ENCODE results near the gene CES2.
"Not testable (repeated sequence)": the region's sequence is repeated elsewhere in the genome, so short reads cannot be mapped to it uniquely, and the experiment has no call there.

The CES2 gene

DNA sequence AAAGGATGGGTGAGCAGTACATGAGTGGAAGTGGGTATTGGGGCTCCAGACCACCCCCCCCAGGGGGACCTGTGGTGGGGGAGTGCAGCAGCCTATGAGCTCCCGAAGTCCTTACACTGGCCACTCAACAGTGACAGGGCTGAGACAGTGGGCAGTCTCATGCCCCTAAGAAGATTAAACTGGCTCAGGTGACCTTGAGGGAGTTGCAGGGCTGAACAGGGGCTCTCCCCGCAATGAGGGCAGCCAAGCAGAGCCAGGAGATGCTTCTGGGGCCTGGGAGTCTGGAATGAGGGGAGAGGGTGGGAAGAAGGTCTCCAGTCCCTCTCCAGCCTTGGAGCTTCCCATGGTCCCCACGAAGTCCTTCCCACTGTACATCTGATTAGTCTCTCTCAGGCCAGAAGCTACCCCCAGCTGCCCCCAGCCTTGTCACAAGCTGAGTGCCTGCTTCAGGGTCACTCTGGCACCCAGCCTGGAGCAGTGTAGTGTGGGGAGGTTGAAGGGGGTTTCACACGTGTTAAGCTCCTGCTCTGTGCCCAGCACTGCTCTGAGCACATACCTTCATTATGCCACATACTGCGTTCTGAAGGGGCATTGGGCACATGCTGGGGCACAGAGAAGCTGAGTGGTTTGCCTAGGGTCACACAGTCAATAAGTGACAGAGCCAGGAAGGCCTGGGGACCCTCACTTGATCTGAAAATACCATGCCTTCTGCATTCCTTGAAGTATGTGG lies 15.6 kb upstream of the CES2 start:
- DNase-seq (ENCODE audit: low spot score), result no peak

DNA sequence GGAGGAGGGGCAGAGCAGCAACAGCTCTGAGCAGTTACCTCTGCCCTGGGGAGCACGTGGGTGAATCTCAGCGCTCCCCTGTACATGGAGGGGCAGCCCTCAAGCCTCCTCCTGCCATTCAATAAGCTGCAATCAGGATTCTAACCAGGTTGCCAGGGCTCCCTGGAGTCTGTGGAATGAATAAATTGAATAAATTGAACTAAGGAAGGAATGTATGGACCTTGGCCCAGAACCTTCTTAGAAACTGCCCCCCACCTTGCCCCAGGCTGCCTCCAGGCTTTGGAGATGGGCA lies 15.1 kb upstream of the CES2 start:
- no peak for DNase-seq (ENCODE audit: low spot score)

DNA sequence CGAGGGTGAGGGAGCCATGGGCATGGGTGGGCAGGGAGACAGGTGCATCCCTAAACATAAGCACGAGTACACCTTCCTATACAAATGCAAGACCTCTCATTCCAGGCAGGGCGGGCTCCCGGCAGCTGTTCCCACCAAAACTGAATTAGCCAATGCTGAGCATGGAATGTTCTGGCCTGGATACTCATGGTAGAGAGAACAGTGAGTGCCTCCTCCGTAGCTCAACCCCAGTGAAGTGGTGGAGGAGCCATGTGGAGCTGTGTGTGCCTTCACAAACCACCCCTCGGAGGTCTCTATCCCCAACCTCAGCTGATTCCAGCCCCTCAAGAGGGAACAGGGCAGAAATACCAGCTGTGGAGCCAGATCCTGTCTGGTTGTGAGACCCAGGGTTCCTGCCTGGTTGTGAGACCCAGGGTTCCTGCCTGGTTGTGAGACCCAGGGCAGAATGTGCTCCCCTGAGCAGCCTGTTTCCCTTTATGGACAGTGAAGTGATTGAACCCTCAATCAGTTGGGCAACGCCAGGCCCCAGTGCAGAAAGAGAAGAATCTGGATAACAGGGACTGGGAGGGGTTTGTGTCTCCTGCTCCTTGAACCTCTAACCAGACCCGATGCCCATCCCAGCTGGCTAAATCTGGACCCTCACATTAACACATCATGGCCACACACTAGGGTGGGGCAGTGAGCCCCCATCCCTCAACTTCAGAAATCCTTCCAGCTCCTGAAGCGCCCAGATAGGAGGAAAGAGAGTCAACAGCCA lies 14.2 kb upstream of the CES2 start:
- DNase-seq (ENCODE audit: low spot score), result no peak

DNA sequence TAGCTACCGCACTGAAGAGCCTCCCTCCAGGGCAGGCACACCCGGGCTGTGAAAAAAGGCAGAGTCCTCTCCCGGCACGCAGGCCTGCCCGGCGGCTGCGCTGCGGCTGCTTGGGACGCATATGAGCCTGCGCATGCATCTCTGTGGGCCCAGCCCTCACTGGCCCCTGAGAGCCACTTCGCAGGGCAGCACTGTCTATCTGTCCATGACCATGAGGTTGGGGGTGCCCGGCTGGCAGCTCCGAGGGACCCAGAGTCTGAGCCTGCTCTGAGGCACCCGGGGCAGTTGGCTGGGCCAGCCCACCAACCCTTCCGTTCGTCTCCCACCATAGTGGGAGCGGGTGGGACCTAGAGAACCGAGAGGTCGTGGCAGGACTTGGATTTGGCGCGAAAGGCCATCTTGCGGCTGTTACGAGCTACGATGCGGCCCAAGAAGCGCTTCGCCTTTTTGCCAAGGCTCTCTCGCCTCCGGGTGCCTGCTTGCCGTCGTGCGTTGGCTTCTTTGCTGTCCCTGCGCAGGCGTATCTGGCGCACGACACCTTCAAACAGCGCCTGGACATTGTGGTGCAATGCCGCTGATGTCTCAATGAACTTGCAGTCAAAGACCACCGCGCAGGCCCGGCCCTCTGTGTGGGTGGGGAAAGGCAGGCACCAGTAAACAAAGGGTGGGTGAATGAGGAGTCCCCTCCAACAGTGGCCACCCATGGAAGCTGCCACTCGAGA lies 13.4 kb upstream of the CES2 start:
- DNase-seq (ENCODE audit: low spot score), result no peak

DNA sequence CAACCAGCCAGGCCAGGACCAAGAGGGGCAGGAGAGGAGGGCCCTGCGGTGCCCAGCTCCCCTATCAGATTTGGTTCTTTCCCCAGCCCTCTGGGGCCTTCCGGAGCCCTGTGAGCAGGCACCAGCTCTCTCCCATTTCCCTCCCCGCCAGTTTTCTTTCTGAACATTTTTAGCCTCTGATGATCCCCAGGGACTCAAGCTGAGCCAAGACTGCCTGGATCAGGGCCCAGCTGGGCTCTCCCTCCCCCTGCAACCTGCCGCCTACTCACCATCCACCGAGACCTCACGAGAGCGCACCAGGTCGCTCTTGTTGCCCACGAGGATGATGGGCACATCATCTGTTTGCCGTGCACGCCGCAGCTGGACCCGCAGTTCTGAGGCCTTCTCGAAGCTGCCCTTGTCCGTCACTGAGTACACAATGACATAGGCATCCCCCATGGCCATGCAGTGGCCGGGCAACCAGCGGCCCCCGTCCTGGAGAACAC lies 12.0 kb upstream of the CES2 start:
- peak; percentile 40 for DNase-seq (ENCODE audit: low spot score)

DNA sequence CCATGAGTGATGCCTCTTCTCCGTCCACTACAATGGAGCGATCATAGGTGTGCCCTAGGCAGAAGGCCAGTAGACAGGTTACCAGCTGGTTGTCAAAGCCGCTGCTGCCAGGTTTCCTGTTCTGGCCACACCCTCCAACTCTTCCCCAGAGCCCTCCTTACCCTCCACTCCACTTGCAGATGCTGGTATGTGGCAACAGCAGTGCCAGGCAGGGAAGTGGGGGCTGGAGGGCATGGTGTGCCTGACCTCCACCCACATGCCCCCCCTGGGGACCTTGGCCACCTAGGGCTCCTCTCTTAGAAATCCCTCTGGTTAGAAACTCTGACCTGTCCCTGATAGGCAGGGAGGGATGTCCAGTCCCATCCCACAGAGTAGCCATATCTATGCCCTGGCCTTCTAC lies 11.4 kb upstream of the CES2 start:
- no peak for DNase-seq (ENCODE audit: low spot score)

DNA sequence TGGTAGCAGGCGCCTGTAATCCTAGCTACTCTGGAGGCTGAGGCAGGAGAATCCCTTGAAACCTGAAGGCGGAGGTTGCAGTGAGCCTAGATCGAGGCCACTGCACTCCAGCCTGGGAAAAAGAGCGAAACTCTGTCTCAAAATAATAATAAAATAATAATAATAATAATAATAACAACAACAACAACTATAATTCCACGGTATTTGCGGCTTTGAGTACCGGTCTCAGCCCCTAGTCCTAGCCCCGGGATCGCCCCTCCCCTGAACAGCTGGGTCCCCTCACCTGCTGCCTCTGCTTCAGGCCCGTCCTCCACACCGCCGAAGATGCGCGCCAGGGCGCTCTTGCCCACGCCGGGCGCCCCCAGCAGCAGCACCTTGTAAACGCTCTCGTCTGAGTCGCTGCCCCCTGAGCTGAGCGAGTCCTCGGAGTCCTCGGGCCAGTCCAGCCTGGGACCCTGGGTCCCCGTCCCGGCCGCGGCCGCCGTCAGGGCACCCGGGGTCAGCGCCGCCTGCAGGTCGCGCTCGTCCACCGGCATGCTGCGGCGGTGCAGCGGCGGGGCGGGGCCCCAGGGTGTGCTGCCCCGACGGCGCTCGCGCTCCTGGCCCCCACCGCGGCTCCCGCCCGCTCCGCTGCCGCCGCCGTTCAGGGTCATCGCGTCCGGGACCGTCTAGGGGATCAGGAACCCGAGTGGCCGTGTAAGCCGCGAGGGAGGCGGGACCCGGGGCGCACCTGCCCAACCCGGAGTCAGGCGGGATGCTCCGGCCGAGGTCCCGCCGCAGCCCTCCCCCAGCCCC lies 10.6 kb upstream of the CES2 start:
- DNase-seq (ENCODE audit: low spot score), result no peak

DNA sequence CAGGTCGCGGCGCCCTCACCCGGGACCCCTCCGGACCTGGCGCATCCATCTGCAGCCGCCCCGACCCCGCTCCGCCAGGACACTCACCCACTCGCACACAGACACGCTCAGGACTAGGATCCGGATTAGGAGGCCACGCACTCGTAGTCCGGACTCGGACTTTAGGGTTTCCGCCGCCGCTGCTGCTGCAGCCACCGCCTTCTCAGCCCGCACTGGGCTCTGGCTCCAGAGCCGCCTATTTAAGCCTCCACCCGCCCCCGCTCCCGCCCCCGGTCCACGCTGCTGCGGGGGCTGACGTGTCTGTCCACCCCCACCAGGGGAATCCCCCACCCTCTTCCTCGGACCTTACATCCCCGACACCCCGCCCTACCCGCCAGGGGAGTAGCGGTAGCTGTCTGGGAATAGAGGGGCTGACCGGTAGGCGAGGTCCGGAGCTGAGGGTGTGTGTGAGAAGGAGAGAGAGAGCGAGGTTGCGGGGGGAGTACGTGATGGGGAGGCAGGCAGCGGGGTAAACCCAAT lies 9.9 kb upstream of the CES2 start, which contains the start of gene RRAD:
RRAD (minus strand) TSS at position 214 of the 519 bp plus-strand sequence. CDS start 356 bp downstream, outside the sequence.
- DNase-seq (ENCODE audit: low spot score), result no peak

DNA sequence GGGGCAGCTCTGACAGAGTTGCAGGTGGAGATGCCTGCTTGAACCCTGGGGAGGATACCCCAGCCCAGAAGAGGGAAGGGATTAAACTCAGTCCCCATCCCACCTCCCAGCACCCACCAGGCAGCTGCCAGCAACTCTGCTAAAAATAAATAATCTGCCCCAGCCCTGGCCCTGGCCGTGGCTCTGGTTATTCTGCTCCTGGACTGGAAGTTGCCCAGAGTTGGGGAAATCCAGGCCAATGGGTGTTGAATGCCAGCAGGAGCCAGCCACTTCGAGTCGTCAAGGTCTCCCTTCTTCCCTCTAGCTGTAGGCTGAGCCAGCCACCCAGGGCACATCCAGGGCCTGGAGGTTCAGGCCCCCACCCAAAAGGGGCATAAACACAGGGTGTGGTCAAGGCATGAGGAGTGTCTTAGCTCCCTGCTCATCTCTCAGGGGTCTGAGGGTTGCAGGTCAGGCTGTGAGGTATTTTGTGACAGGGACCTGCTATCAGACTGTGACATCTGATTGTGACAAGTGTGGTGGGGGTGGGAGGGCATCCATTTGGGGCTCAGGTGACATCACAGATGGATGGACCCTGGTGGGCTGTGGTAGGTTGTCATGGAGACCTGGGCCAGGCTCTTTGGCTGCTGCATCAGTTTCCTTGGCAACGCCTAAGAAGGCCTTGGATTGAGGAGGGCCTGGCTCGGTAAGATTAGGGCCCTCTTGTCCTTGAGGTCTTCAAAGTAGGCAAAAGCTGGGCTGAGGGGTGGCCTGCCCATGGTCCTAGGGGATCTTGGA lies 9.0 kb upstream of the CES2 start:
- no peak for DNase-seq (ENCODE audit: low spot score)

DNA sequence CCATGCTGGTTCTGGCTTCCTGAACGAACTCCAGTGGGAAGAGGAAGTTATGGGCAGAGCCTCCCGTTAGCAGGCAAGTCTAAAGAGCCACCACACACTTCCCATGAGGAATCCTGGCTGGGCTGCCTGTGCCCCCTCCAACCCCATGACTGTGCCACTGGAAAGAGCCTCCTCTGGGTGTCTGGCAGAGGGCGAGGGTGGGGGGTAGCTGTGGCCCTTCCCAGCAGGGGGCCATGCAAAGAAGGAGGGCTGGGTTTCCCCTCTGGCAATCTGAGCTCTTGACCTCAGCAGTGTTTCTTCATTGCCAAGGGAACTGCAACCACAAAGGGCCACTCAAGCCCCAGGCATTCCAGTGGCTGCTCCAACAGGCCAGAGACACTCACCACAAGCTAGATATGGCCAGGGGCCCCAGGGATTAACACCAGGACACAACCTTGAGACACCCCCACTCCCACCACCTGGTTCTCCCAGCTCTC lies 8.3 kb upstream of the CES2 start:
- no peak for DNase-seq (ENCODE audit: low spot score)

DNA sequence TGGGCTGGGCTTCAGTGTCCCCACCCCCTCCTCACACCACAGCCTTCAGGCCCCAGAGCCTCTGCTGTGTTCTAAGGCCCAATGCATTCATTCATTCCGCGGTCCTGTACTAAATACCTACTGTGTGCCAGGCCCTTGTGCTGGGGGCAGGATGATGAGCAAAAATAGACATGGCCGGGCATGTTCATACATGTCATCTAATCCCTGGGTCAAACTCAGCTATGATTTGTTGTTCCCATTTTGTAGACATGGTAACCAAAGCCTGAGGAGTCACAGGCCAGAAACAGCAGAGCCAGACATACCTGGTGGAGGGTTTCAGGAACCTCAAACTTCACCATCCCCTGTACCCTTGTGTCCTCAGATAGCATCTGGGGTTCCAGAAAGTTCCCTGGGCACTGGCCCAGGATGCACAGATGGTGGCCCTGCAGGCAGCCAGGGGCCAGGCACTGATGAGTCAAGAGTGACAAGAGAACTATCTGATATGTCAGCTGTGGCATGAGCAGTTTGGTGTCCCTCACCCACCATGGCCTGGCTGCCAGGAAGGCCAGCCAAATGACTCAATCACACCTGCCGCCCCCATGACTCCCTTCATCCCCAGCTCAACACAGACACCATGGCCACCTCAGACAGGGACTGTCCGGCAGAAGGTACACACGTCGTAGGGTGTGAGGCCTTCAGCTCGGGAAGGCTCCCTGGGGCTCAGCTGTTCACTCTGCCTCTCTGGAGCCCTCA lies 7.2 kb upstream of the CES2 start:
- DNase-seq (ENCODE audit: low spot score), result no peak

DNA sequence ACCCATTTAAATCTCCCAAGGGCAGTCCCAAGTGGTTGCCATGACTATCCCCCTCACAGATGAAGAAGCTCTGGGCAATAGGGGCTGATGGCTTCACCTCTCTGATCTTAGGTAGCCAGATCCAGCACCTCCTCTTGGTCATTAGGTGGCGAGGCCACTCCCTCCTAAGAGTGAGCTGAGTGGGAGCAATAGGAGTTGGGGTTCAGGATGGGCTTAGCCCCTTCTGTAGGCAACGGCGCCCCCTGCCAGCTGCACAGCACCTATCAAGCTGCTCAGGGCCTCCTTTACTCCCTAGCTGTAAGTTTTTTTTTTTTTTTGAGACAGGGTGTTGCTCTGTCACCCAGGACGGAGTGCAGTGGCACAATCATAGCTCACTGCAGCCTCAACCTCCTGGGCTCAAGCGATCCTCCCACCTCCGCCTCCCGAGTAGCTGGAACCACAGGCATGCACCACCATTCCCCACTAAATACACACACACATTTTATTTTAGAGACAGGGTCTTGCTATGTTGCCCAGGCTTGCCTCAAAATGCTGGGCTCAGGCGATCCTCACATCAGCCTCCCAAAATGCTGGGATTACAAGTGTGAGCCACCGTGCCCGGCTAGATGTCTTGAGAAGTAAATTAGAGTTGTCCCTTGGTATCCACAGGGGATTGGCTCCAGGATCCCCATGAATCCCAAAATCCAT lies 6.5 kb upstream of the CES2 start:
- DNase-seq (ENCODE audit: low spot score), result no peak

DNA sequence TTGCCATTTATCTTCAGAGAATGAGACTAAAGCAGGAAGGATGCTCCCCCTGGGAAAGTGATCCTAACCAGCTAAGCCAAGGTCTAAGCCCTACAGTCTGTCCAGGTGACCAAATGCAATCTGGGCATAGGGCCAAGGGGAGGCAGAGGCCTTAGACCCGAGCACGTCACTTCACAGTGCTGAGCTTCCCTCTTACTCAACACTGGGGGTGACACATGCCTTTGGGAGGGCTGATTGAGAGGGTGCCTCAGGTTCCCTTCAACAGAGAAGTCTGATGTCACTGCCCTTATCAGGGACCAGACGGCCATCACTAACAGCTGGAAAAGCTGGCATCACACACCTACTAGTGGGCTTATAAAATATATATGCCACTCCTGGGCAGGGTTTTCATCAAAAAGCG lies 5.1 kb upstream of the CES2 start:
- DNase-seq (ENCODE audit: low spot score), result no peak

DNA sequence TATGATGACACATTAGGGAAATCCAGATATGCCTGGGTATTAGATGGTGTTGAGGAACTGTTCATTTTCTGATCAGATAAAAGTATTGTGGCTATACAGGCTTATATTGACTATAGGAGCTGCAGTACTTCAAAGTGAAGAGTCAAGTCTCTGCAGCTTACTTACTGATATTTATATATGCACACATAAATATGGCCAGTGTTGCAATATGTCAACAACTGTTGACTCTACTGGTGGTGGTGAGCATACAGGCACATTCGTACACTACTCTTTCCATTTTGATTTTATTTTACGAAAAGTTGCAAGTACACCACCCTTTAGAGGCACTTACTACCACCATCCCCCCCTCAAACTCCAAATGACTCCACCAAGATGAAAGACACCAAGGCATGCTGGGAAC lies 3.7 kb upstream of the CES2 start:
- DNase-seq (ENCODE audit: low spot score), result no peak

DNA sequence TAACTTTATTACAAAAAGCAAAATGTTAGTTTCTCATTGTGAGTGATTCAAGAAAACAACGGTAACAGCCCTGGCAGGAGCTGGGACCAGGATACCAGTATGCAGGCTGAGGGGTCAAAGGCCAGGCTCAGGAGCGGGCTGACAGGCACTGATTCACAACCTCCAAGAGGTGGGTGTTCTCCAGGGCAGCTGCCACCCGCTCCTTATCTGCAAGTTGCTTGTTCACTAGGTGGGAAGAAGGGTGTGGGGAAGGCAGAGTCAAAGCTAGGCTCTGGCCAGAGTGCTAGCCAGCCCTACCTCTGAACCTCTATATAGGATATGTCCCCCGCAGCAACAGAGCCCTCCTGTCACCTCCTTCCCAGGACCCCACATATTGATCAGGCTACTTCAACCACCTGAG lies 3.2 kb upstream of the CES2 start:
- DNase-seq (ENCODE audit: low spot score), result no peak

DNA sequence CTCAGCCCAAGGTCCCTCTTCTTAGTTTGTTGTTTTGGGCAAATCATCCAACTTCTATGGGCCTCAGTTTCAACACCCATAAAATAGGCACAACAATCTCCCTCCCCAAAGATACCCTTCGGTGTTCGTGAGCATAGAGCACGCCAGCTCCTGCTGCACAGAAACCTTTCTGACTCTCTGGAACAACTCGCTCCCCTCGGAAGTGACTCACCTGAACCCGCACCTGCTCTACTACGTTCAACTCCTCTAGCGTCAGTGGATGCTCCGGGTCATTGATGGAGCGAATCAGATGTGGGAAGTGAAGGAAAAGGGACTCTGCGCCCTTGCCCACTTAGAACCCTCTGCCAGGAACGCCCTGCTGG lies 1.6 kb upstream of the CES2 start:
- peak; percentile 14 for DNase-seq (ENCODE audit: low spot score)

DNA sequence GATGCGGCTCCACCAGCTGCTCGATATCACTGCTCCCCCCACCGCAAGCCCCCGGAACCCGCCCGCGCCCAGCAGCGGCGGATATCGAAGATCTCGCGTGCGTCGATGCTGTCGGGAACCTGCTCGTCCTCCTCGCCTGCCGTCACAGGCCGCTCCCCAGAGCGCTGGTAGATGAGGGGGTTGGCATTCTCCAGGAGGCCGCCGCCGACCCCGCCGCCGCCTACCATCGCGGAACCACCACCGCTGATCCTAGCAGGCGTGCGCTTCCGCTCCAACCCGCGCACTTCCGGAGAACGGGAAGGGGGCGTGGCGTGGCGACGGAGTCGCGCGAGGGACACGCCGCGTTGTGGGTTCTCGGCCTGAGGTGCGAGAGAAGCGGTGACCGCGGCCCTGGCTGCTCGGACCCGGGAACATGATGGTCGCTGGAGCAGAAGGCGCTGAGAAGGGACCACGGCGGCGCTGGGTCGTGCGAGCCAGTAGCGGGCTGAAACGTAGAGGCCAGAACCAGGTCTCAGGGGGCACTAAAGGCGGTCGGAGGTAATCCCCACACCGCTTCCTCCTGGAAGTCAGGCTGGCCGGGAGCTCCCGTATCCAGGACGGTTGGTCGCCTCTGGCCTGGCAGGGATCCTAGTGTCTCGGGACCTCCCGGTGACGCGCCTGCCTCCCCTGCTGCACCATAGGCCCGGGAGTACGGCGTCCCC lies 1.0 kb upstream of the CES2 start, which contains the start of gene CIAO2B:
CIAO2B (minus strand) TSS at position 265 of the 701 bp plus-strand sequence; CDS start at position 227, 38 bp downstream.
- peak; percentile 91 for DNase-seq (ENCODE audit: low spot score)

DNA sequence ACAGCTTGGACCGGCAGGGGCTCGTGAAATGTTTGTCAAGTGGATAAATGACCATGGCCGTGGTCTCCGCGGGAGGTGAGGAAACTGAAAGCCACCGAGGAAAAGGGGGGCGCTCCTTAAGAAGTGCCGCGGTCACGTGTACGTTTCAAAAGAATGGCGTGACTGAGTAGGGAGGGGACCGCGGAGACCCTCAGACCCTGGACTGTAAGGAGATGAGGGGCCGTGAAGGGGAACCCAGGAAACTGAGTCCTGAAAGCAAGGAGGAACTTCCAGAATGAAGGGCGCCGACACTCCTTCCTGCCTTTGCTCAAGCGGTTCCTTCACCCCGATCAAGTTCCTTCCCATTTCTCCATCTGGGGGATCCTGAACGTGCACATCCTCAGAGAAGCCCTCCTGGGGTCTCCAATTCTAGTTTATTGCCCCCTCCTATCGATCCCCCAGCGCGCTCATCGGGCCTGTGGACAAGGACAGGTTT lies 440 bp upstream of the CES2 start:
- DNase-seq (ENCODE audit: low spot score), result not testable (repeated sequence)

DNA sequence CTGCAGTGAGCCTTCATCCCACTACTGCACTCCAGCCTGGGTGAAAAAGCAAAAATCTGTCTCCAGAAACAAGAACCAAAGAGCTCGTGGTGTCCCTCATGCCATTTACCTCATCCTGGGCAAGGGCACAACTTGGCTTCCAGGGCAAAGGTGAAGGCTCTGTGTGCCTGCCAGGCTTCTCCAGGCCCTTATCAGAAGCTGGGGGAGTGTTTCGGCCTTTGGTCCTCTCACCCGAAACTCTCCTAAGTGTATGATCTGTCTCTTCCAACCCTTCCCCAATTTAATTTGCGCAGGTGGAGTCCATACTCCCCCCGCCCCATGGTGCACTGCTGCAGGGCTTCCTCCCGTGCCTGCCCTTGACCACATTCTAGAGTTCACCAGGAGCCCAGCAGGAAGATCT lies 1.1 kb downstream of the CES2 start:
- no peak for DNase-seq (ENCODE audit: low spot score)
